ENCODE data around the gene DDX31.

GRCh38 chr9:132588501-132589147, 81.2 kb downstream of the DDX31 start:
- TF ChIP-seq CTCF (IDR thresholded peaks at IDR 0.05) (no peak), POLR2A (IDR thresholded peaks at IDR 0.05) (no peak)
